GM12864 (cell line): ENCODE data around the gene AMOT.

Source experiments
- DNase-seq: peaks from one replicate; pipeline ENCODE4 v3.0.0-alpha.2; 2011; ENCODE audit warnings: low read depth
- H3K4me3 ChIP-seq: 2 replicates; pipeline ENCODE4 v1.5.1; 2011; ENCODE audit warnings: mild to moderate bottlenecking, low read depth, low read length, control low read depth
- TF ChIP-seq, protein P1 (sequence below): IDR thresholded peaks from 2 replicates; pipeline ENCODE4 v1.5.1; 2011; ENCODE audit warnings: low read depth, mild to moderate bottlenecking, moderate library complexity, low read length, control low read depth, inconsistent platforms; ENCODE audit errors: missing control alignments

Gene AMOT

DNA sequence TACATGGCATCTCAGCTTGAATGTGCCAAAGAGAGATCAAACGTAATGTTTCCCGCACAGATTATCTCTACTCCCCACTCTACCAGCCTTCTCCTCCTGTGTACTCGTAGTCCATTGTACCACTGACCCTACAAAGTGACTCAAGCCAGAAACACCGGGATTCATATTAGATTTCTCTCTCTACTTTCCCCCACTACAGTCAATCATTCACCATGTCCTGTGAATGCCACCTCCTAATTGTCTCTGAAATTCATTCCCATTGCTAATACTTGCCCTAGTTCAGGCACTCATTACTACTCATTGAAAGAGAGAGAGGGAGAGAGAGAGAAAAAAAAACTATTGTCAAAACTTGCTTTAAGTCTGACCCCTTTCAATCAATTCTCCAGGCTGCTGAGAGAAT is 82.7 kb downstream of the AMOT start:
- TF ChIP-seq, protein P1, sequence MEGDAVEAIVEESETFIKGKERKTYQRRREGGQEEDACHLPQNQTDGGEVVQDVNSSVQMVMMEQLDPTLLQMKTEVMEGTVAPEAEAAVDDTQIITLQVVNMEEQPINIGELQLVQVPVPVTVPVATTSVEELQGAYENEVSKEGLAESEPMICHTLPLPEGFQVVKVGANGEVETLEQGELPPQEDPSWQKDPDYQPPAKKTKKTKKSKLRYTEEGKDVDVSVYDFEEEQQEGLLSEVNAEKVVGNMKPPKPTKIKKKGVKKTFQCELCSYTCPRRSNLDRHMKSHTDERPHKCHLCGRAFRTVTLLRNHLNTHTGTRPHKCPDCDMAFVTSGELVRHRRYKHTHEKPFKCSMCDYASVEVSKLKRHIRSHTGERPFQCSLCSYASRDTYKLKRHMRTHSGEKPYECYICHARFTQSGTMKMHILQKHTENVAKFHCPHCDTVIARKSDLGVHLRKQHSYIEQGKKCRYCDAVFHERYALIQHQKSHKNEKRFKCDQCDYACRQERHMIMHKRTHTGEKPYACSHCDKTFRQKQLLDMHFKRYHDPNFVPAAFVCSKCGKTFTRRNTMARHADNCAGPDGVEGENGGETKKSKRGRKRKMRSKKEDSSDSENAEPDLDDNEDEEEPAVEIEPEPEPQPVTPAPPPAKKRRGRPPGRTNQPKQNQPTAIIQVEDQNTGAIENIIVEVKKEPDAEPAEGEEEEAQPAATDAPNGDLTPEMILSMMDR, result no peak
- no peak overlapping the region for H3K4me3 ChIP-seq
- DNase-seq, result no peak

GRCh38 chrX:112753116-112753515 is 87.5 kb downstream of the AMOT start:
- TF ChIP-seq, protein P1, result no peak
- H3K4me3 ChIP-seq, result no peak overlapping the region
- DNase-seq, result no peak

- TF ChIP-seq, protein P1, result no peak
- no peak for DNase-seq
- H3K4me3 ChIP-seq, result no peak overlapping the region
These were observed 89.6 kb downstream of the AMOT start for GRCh38 chrX:112751076-112751475.

DNA sequence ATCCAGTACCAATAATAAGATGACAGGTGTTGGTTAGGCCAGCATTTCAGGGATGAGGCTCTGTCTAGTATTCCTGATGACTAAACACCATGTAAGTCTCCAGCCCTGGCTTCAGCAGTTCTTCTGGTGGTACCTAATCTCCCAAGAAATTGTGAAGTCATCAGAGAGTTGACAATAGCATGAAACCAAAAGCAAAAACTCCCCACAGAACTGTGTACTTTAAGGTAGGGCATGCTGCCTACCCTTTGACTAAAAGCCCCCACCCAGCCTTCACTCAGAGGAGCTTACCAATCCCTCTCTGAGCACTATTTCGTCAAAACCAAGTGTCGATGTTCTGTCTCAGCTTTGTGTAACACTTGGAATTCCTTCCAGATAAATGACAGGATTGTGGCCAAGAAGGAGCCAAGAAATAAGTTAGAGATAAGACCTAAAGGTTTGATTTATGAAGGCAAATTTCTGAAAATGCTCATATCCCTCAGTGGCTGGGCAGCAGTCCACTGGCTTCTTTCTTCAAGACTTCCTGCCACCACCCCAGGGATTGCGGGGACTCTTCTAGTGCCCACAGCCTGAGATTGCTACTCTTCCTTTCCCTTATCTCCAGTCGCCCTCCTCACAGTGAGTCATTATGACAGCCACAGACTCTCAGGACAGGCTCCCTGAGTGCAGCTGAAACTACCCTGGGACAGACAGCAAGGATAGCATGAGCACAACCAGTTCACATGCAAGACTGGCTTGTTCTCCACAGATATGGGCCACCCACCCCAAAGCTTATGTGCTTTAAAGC is 93.6 kb downstream of the AMOT start:
- H3K4me3 ChIP-seq, result no peak overlapping the region
- DNase-seq, result no peak
- TF ChIP-seq, protein P1, result no peak

DNA sequence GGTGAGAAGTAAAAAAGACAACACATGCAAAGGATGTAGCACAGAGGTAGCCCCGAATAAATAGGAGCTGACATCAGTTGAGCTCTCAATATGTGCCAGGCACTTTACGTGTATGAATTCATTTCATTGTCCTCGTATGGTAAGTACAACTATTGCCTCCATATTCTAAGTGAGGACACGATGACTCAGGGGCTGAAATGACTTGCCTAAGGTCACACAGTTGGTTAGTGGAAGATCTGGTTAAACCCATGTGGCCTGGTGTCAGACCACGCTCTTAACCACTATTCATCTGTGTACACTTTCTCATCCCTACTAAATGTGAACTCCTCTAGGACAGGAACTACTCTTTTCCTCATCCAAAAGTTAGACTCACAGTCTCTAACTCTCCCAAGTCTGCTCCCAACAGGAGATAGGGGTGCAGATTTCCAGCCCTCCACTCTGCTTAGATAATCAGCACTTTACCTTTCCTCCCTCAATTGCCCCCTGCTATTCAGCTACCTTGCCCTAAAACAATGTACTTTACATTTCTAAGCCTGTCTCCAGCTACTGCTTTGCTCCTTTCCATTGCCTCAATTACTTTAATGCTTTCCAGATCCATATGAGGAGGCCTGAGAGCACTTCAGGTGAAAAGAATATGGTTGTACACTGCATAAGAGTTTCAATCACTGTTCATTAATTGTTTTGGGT is 102.1 kb downstream of the AMOT start:
- TF ChIP-seq, protein P1, result no peak
- no peak overlapping the region for H3K4me3 ChIP-seq
- no peak for DNase-seq

DNA sequence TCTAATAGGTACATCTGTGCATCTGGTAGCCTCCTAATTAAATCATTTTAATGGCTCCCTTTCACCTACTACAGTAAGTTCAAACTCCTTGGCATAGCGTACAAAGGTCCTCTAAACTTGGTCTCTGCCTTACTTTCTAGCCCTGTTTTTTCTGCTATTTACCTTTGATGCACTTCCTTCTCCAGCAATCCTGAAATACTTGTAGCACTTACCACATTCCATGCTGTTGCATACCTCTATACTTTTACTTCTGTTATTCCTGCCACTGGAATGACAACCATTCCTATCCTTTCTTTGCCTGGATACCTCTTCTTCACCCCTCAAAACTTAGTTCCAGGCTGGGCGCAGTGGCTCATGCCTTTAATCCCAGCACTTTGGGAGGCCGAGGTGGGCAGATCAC is 104.3 kb downstream of the AMOT start:
- no peak for DNase-seq
- no peak overlapping the region for H3K4me3 ChIP-seq
- TF ChIP-seq, protein P1, result no peak

- TF ChIP-seq, protein P1, result no peak
- DNase-seq, result no peak
- H3K4me3 ChIP-seq, result no peak overlapping the region
These were observed 105.5 kb downstream of the AMOT start for GRCh38 chrX:112735147-112735546.
